Measurements from ENCODE around the gene C12orf57. TPM values are rescaled to one million over a fixed set of nuclear protein-coding genes. Genes with fewer than 3 reads are reported as not detected.

The C12orf57 gene
- total and polyA plus RNA-seq, 9 of the 15 experiments (the other 6 are each of a cell fraction or from before 2014, with no cell fraction given) = 26.7 to 191 (median 107) TPM

DNA sequence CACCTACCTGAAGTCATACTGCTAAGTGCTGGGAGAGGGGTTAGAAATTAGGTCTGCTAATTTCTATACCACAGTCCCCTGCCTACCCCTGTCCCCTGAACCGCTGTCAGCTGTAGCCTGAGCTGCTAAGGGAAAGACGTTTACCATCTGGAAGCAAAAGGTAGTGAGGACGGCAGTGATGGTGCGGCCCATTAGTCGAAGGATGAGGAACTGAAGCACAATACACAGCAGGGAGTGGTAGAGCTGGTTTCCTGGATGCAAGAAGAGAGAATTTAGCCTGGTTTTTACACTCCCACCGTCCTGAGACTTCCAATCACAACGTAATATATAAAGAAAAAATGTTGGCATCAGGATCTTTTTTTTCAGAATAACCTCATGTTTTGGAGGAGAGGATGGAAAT, 38.7 kb downstream of the C12orf57 start (continued):
- TF ChIP-seq, protein P1, sequence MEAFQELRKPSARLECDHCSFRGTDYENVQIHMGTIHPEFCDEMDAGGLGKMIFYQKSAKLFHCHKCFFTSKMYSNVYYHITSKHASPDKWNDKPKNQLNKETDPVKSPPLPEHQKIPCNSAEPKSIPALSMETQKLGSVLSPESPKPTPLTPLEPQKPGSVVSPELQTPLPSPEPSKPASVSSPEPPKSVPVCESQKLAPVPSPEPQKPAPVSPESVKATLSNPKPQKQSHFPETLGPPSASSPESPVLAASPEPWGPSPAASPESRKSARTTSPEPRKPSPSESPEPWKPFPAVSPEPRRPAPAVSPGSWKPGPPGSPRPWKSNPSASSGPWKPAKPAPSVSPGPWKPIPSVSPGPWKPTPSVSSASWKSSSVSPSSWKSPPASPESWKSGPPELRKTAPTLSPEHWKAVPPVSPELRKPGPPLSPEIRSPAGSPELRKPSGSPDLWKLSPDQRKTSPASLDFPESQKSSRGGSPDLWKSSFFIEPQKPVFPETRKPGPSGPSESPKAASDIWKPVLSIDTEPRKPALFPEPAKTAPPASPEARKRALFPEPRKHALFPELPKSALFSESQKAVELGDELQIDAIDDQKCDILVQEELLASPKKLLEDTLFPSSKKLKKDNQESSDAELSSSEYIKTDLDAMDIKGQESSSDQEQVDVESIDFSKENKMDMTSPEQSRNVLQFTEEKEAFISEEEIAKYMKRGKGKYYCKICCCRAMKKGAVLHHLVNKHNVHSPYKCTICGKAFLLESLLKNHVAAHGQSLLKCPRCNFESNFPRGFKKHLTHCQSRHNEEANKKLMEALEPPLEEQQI (IDR thresholded peaks at IDR 0.05) = no peak
- TF ChIP-seq JUN (IDR thresholded peaks at IDR 0.05; ENCODE audit: borderline replicate concordance, low read depth, low read length) (no peak), JUN (CRISPR knock-in tag; IDR thresholded peaks at IDR 0.05; ENCODE audit: borderline replicate concordance) (no peak), RNF2 (IDR thresholded peaks at IDR 0.05) (no peak), SAFB2 (IDR thresholded peaks at IDR 0.05; ENCODE audit: borderline replicate concordance, low read depth, low read length, severe bottlenecking) (no peak), MYBL2 (IDR thresholded peaks at IDR 0.05; ENCODE audit: low read depth) (no peak), MYBL2 (CRISPR knock-in tag; IDR thresholded peaks at IDR 0.05; ENCODE audit: borderline replicate concordance) (no peak)

- Histone ChIP-seq H3K27me3 (ENCODE audit: control insufficient read depth in 2 of 2, insufficient read depth in 2 of 2, low read length in 2 of 2) (no peaks in the 10 kb centered on the region), H3K9ac (ENCODE audit: insufficient read depth in 1 of 2, low read depth in 2 of 2, low read length in 2 of 2) (peak overlapping the region in 1 of 2 experiments; percentile 56; a peak in 1 of 4 replicates), H4K20me1 (replicated peaks; ENCODE audit: control insufficient read depth, insufficient read depth, low read length) (no peaks in the 10 kb centered on the region), H3K4me3 (no peak overlapping the region), H2AFZ (ENCODE audit: low read depth, low read length) (no peak overlapping the region), H3K9me1 (ENCODE audit: control insufficient read depth, insufficient read depth, low read length) (no peaks in the 10 kb centered on the region), H3K4me1 (replicated peaks in 1 of 2; ENCODE audit: control insufficient read depth in 2 of 2, insufficient read depth in 2 of 2, low read length in 2 of 2) (no peaks in the 10 kb centered on the region), H3K4me2 (ENCODE audit: insufficient read depth, low read length) (no peak overlapping the region), H3K79me2 (ENCODE audit: control insufficient read depth, insufficient read depth, low read length) (no peaks in the 10 kb centered on the region), H3K27ac (ENCODE audit: extremely low read depth, low read depth, low read length) (no peak overlapping the region), H3K9me3 (replicated peaks; ENCODE audit: control insufficient read depth, insufficient read depth, low read depth, low read length) (no peaks in the 10 kb centered on the region), H3K36me3 (ENCODE audit: control insufficient read depth, insufficient read depth, low read length) (peaks cover 24% of the 10 kb centered on the region; the same call in 2 of the 3 replicates)
- intact Hi-C loops (cut with micrococcal nuclease) (no loop called here), in situ Hi-C loops (cut with MboI) (no loop called here)
- DNase-seq (ENCODE audit: extremely low read depth in 1 of 4, low spot score in 3 of 4) (no peak), FAIRE-seq (no peak), ATAC-seq (no peak)
- TF ChIP-seq ZNF766 (CRISPR knock-in tag; conservative IDR thresholded peaks at IDR 0.05) (no peak), SRSF3 (IDR thresholded peaks at IDR 0.05; ENCODE audit: insufficient read depth, low read length) (no peak), L3MBTL2 (IDR thresholded peaks at IDR 0.05) (no peak), ZKSCAN3 (CRISPR knock-in tag; IDR thresholded peaks at IDR 0.05) (no peak), CHCHD3 (CRISPR knock-in tag; IDR thresholded peaks at IDR 0.05) (no peak), SAFB2 (IDR thresholded peaks at IDR 0.05; ENCODE audit: borderline replicate concordance, low read depth, low read length, severe bottlenecking) (no peak), ZBTB17 (CRISPR knock-in tag; IDR thresholded peaks at IDR 0.05) (no peak), ZNF561 (CRISPR knock-in tag; conservative IDR thresholded peaks at IDR 0.05) (no peak), HMG20B (CRISPR knock-in tag; IDR thresholded peaks at IDR 0.05) (no peak), HDAC1 (IDR thresholded peaks at IDR 0.05) (no peak), RFX7 (CRISPR knock-in tag; IDR thresholded peaks at IDR 0.05) (no peak), ESRRB (CRISPR knock-in tag; IDR thresholded peaks at IDR 0.05; ENCODE audit: borderline replicate concordance) (no peak)
- TF ChIP-seq, protein P2, sequence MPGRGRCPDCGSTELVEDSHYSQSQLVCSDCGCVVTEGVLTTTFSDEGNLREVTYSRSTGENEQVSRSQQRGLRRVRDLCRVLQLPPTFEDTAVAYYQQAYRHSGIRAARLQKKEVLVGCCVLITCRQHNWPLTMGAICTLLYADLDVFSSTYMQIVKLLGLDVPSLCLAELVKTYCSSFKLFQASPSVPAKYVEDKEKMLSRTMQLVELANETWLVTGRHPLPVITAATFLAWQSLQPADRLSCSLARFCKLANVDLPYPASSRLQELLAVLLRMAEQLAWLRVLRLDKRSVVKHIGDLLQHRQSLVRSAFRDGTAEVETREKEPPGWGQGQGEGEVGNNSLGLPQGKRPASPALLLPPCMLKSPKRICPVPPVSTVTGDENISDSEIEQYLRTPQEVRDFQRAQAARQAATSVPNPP (IDR thresholded peaks at IDR 0.05; ENCODE audit: borderline replicate concordance, insufficient read depth, insufficient read length) = no peak
- BruUV-seq (replicated peaks) = no TSS peak
- ChIA-PET POLR2A (no interaction called here), CTCF (ENCODE audit: low intra/inter-chr PET ratio) (no interaction called here)
- WGBS (ENCODE audit: insufficient coverage, low coverage, missing lambda C conversion rate) = 85% methylated on average over 9 of the region's 11 CpGs
Observed at GRCh38 chr12:6987956-6988553, 44.2 kb downstream of the C12orf57 start.
